ENCODE data around the gene SCARB2.

- TF ChIP-seq EZH2 (IDR thresholded peaks at IDR 0.05; ENCODE audit: low read length) (no peak), CTCF (optimal IDR thresholded peaks at IDR 0.05 in 1 of 3, IDR thresholded peaks at IDR 0.05 in 1 of 3, conservative IDR thresholded peaks at IDR 0.05 in 1 of 3; ENCODE audit: extremely low read depth in 1 of 3, insufficient read depth in 2 of 3, low read length in 3 of 3) (no peak)
Measured at GRCh38 chr4:76153356-76153755, 60.3 kb downstream of the SCARB2 start.

Data from keratinocyte (primary cell).